GM18499 (cell line): ENCODE measurements around the gene DCANP1.

ENCODE experiments used
- ATAC-seq: cut with Tn5 transposase; IDR thresholded peaks from one replicate; pipeline ENCODE4 v1.9.1; 2021; ENCODE audit warnings: moderate number of reproducible peaks; ENCODE audit not compliant: insufficient read depth, unreplicated experiment

Gene DCANP1

GRCh38 chr5:135458356-135458755 is 11.2 kb upstream of the DCANP1 start:
- no peak for ATAC-seq

- no peak for ATAC-seq
These were observed 10.4 kb upstream of the DCANP1 start for GRCh38 chr5:135457424-135458071.

- no peak for ATAC-seq
These were observed 9.3 kb upstream of the DCANP1 start for GRCh38 chr5:135456238-135457099.

DNA sequence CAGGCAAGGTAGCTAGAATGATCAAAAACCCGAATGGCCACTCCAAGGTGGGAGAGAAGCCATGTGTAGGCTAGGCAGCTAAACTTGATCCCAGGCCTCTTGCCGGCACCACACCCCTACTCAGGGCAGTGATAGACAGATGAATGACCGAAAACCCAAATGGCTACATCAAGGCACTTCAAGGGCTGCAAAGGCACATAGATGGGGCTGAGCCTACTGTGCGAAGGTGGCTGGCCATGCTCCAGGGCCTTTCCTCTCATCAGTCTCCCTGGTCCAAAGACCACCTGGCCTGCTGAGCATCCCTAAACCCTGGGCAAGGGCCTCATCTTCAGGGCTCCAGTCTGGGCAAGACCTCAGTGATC is 8.7 kb upstream of the DCANP1 start:
- ATAC-seq = no peak

DNA sequence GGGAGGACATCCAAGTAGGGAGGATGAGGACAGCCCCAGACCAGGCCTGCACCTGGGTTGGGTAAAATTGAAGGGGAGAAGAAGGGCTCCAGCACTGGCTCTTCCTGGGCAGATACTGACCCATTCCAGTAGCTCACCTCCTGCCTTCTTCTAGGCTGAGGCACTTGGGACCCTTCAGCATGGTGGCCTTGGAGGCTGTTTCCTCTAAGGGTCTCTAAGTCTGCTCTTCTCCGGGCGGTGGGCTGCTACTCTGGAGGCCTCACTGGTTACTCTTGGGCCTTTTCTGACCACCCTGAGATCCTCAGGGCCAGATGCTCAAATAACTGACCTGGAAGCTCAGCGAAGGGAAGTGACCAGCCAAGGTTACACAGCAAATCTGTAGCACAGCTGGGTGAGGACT is 7.8 kb upstream of the DCANP1 start:
- no peak for ATAC-seq

GRCh38 chr5:135453613-135454012 is 6.5 kb upstream of the DCANP1 start:
- no peak for ATAC-seq

GRCh38 chr5:135452321-135453030 is 5.3 kb upstream of the DCANP1 start, which contains the start of gene TIFAB:
Gene TIFAB, minus strand, starts transcription at chr5:135452351. Its CDS starts 2,412 bp downstream, at chr5:135449939.
- ATAC-seq = no peak

- no peak for ATAC-seq
These were observed 4.6 kb upstream of the DCANP1 start for GRCh38 chr5:135451581-135452320.

DNA sequence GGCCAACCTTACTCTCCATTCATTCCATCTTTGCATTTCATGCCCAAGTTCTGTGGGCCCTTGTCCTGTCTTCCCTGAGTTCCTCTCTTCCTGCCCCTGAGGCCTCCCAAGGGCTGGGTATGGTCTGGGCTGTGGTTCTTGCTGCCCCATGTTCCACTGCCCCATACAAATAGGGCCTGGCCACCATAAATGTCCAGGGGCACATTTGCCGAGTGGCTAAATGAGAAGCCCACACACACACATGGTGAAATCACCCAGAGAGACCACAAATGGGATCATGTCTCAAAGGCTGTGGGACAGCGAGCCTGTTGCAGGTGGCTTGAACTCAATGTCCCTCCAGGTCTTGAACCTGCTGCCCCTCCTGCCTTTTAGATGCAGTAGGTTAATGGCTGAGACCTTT is 3.8 kb upstream of the DCANP1 start:
- ATAC-seq = no peak

DNA sequence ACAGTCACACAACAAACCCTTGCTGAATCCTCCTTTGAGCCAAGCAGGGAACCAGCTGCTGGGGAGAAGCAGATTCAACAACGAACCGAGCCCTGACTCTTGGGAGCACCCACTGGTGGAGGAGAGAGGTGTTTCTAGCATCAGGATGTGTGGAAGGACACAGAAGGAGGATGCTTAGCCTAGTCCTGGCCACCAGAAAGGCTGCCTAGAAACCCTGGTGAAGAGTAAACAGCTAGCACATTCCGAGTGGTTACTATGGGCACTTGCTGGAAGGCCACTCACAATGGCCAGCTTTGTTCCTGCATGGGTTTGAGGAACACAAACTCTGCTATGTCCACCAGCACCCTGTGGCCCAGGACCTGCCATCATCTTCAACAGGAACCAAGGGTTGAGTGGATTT is 3.2 kb upstream of the DCANP1 start:
- ATAC-seq = no peak

DNA sequence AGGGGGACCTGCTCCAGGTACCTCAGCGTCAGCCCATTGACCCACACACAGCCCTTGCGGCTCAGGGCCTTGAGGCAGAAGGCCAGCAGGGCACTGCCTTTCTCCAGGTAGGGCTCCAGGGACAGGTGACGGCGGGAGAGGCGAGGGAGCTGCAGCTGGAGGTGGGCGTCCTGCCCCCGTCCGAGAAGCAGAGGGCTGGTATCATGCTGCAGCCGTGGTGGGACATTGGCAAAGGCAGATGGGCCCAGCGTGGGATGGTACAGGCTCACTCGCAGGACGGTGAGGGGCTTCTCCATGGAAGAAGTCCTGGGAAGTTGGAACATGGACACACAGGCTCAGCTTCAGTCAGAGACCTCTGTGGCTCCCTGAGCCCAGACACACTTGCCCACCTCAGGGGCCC is 2.5 kb upstream of the DCANP1 start:
- no peak for ATAC-seq

DNA sequence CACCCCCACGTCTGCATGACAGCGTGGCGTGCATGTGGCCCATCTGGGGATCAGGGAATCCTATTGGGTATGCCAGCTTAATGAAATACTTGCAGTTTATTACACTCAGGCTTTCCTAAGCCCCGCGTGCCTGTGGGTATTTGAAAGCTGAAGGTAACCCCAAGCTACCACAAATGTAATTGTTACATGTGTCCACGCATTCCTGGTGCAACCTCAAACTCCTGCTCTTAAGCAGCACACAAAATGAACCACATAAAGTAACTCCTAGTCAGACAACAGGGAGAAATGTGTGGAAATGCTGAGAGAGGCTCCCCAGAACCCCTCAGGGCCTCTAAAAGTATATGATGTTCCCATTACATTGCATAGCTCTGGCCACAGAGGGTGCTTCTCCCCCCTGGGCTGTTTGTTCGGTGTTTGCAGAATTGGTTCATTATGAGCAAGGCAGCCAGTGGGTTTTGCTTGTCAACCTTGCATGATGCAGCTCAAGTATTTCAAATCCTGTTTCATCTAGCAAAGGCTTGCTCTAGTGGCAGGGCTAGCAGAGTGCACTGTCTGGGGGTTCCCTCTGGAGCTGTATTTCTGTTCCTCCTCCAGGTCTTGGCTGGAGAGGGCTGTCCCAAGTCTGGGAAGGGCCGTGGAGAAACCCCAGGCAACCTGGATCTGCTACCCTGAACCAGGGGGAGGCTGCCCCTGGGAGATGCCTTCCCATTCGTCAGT is 1.8 kb upstream of the DCANP1 start:
- no peak for ATAC-seq

- ATAC-seq = no peak
These were observed 1.1 kb upstream of the DCANP1 start for GRCh38 chr5:135448071-135448739.

- ATAC-seq = no peak
These were observed 533 bp downstream of the DCANP1 start for GRCh38 chr5:135446615-135447014.

DNA sequence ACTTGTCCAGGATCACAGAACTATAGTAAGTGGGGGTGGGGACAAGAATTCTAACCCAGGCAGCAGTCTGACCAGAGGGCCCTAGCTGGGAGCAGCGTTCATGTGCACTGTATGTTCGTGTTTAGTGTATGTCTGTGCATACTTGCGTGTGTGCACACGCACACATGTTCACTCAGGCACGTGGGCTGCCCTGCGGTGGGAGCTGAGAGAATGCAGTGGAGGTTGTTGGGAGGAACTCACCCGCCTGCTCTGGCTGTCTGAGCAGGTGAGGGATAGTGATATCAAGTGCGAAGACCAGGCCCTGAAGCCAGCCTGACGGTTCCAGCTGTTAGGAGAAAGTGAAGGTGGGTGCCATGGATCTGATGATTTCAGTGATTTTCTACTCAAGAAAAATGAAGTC is 942 bp downstream of the DCANP1 start:
- no peak for ATAC-seq

DNA sequence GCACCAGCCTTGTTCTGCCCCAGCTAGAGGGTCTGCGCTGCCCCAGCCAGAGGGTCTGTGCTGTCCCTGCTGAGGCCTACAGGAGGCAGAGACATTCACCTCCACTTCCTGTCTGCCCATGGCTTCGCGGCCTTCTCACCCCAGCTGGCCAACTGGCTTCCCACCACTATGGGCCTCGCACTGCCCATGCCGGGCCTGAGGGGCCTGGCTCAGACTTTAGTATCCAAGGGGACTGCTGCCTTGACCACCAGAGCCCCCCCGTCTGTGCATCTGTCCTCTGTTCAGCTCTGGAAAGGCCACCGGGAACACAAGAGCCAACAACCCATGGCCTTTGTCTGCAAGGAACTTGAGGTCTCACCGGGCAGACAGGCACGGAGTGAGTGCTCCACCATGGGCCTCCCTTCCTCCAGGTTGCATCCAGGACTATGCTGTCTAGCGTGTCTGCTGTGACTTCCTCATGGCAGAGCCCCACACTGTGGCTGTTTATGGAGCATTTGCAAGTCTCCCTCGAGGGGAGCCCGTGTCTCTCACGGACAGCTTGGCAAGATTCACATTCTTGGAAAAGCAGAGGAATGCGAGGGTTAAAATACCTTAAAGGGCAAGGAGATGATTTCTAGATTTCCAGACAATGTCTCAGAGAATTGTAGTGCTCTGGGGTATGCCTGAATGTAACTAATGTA is 1.7 kb downstream of the DCANP1 start:
- ATAC-seq = no peak

DNA sequence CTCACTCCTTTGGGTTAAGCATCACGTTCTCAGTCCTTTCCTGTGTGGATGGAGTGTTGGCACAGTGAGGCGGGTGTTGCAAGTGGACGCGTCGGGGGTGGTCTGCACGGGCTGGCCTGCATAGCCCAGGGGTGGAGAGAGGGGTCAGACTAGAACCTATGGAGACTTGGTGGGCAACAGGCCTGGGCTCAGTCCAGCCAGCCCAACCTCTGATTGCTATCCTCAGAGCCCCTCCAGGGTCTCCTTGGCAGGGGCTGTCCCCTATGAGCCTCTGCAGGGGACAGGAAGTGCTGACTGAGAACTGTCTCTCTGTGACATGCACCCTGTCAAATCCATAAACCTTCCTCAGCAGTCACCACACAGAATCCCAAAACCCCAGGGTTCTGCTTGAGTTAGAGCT is 2.3 kb downstream of the DCANP1 start:
- no peak for ATAC-seq

- no peak for ATAC-seq
These were observed 2.8 kb downstream of the DCANP1 start for GRCh38 chr5:135444360-135444759.
